Neural cell (in vitro differentiated cells): ENCODE results near the gene PSMG3. TPM values are rescaled to one million over a fixed set of nuclear protein-coding genes. Genes with fewer than 3 reads are reported as not detected.
A peak's percentile ranks its signal among the peaks of the same experiment; 100 is the strongest.

Source experiments
- H2AFZ ChIP-seq: fragments of 200-600, 300-800 bp; sonication (generic), shearing (Covaris generic); 2 replicates; pipeline ENCODE4 v1.6.0; 2014; ENCODE audit warnings: low read depth, mild to moderate bottlenecking, antibody characterized with exemption, low read length, moderate library complexity
- H3F3A ChIP-seq: fragments of 200-600 bp; shearing (Covaris generic); 2 replicates; pipeline ENCODE4 v1.6.1; 2016; ENCODE audit warnings: mild to moderate bottlenecking, moderate library complexity, mixed read lengths, antibody characterized with exemption, low read length; ENCODE audit not compliant: insufficient read depth, poor library complexity, severe bottlenecking
- H3K27ac ChIP-seq: fragments of 200-600, 300-800 bp; sonication (generic), shearing (Covaris generic); 2 replicates; pipeline ENCODE4 v1.5.1; 2014; ENCODE audit warnings: mild to moderate bottlenecking, low read length, moderate library complexity
- H3K27me3 ChIP-seq: fragments of 300-800, 200-600 bp; sonication (generic), shearing (Covaris generic); 2 replicates; pipeline ENCODE4 v1.6.0; 2014; ENCODE audit warnings: mild to moderate bottlenecking, low read depth, low read length, moderate library complexity; ENCODE audit not compliant: insufficient read depth
- H3K36me3 ChIP-seq: fragments of 300-800, 200-600 bp; sonication (generic), shearing (Covaris generic); 2 replicates; pipeline ENCODE4 v1.5.1; 2014; ENCODE audit warnings: mild to moderate bottlenecking, antibody characterized with exemption, low read length, moderate library complexity; ENCODE audit not compliant: insufficient read depth
- H3K4me2 ChIP-seq: fragments of 300-800, 200-600 bp; sonication (generic), shearing (Covaris generic); 2 replicates; pipeline ENCODE4 v1.6.0; 2014; ENCODE audit warnings: mild to moderate bottlenecking, low read length
- H3K4me3 ChIP-seq: fragments of 300-800, 200-600 bp; sonication (generic), shearing (Covaris generic); 2 replicates; pipeline ENCODE4 v1.5.1; 2014; ENCODE audit warnings: mild to moderate bottlenecking, low read length, moderate library complexity
- H3K79me2 ChIP-seq: fragments of 200-600 bp; shearing (Covaris generic); replicated peaks from 2 replicates; pipeline ENCODE4 v1.6.0; 2014; ENCODE audit warnings: mild to moderate bottlenecking, low read length, moderate library complexity; ENCODE audit not compliant: insufficient read depth
- H3K9ac ChIP-seq: fragments of 300-800, 200-600 bp; sonication (generic), shearing (Covaris generic); 2 replicates; pipeline ENCODE4 v1.6.1; 2016; ENCODE audit warnings: mild to moderate bottlenecking, low read length, mixed read lengths
- H3K9me2 ChIP-seq: fragments of 200-600 bp; shearing (Covaris generic); 2 replicates; pipeline ENCODE4 v1.6.1; 2016; ENCODE audit warnings: mild to moderate bottlenecking, low read length, mixed read lengths; ENCODE audit not compliant: insufficient read depth
- H3K9me3 ChIP-seq: fragments of 200-600, 300-800 bp; sonication (generic), shearing (Covaris generic); 2 replicates; pipeline ENCODE4 v1.6.1; 2016; ENCODE audit warnings: mild to moderate bottlenecking, mixed run types, low read length, moderate library complexity, mixed read lengths
- H4K20me1 ChIP-seq: fragments of 200-600 bp; shearing (Covaris generic); 2 replicates; pipeline ENCODE4 v1.6.1; 2016; ENCODE audit warnings: mild to moderate bottlenecking, mixed run types; ENCODE audit not compliant: insufficient read depth
- CTCF ChIP-seq: fragments of 450-650 bp; IDR thresholded peaks from 2 replicates; pipeline ENCODE4 v1.5.1; 2014; ENCODE audit warnings: antibody characterized with exemption, mild to moderate bottlenecking, moderate library complexity; ENCODE audit not compliant: poor library complexity, severe bottlenecking
- EP300 ChIP-seq: fragments of 450-650 bp; conservative IDR thresholded peaks from 2 replicates; pipeline ENCODE4 v1.6.1; 2014; ENCODE audit warnings: antibody characterized with exemption, mild to moderate bottlenecking, moderate library complexity; ENCODE audit not compliant: poor library complexity, severe bottlenecking
- EZH2 ChIP-seq: fragments of 200-600, 300-800 bp; shearing (Covaris generic), sonication (generic); IDR thresholded peaks from 2 replicates; pipeline ENCODE4 v1.6.1; 2014; ENCODE audit warnings: antibody characterized with exemption, low read length, borderline replicate concordance, mild to moderate bottlenecking; ENCODE audit not compliant: insufficient read depth, poor library complexity, severe bottlenecking
- MXI1 ChIP-seq: fragments of 450-650 bp; conservative IDR thresholded peaks from 2 replicates; pipeline ENCODE4 v1.6.1; 2014; ENCODE audit warnings: antibody characterized with exemption, mild to moderate bottlenecking; ENCODE audit not compliant: poor library complexity, severe bottlenecking
- POLR2AphosphoS5 ChIP-seq: IDR thresholded peaks from 2 replicates; pipeline ENCODE4 v1.6.1; 2012
- RAD21 ChIP-seq: fragments of 450-650 bp; conservative IDR thresholded peaks from 2 replicates; pipeline ENCODE4 v1.6.1; 2014; ENCODE audit warnings: antibody characterized with exemption, mild to moderate bottlenecking, moderate library complexity
- REST ChIP-seq: IDR thresholded peaks from 2 replicates; pipeline ENCODE4 v1.6.1; 2012; ENCODE audit warnings: borderline replicate concordance
- SMC3 ChIP-seq: fragments of 450-650 bp; conservative IDR thresholded peaks from 2 replicates; pipeline ENCODE4 v1.6.1; 2014; ENCODE audit warnings: antibody characterized with exemption, mild to moderate bottlenecking, moderate library complexity; ENCODE audit not compliant: poor library complexity
- TAF1 ChIP-seq: IDR thresholded peaks from 2 replicates; pipeline ENCODE4 v1.6.1; 2012; ENCODE audit warnings: low read depth
- polyA plus RNA-seq: library from polyadenylated mRNA; depleted of rRNA; stranded (reverse); fragments of >200 nt; gene quantifications from 2 replicates; pipeline ENCODE4 v1.2.3, GENCODE V29; 2014

Gene PSMG3
- polyA plus RNA-seq, 1 donor from 2014 or later, result 50.6 TPM

GRCh38 chr7:1555046-1555812 lies 14.6 kb downstream of the PSMG3 start:
- Histone ChIP-seq H2AFZ (no peak overlapping the region), H3K36me3 (no peaks in the 10 kb centered on the region), H3K9me3 (no peaks in the 10 kb centered on the region), H3K9me2 (no peaks in the 10 kb centered on the region), H3K4me3 (no peak overlapping the region), H4K20me1 (no peaks in the 10 kb centered on the region), H3K9ac (peak overlapping the region; percentile 20), H3K4me2 (no peak overlapping the region), H3K27me3 (no peaks in the 10 kb centered on the region), H3K79me2 (no peaks in the 10 kb centered on the region), H3K27ac (no peak overlapping the region), H3F3A (no peaks in the 10 kb centered on the region)
- TF ChIP-seq REST (no peak), POLR2AphosphoS5 (no peak), CTCF (no peak), MXI1 (no peak), TAF1 (no peak), EZH2 (no peak), RAD21 (no peak), EP300 (no peak), SMC3 (no peak)

- Histone ChIP-seq H3K4me2 (no peak overlapping the region), H3F3A (no peaks in the 10 kb centered on the region), H3K9me3 (no peaks in the 10 kb centered on the region), H3K9me2 (no peaks in the 10 kb centered on the region), H3K4me3 (no peak overlapping the region), H3K27ac (no peak overlapping the region), H3K27me3 (no peaks in the 10 kb centered on the region), H3K9ac (no peak overlapping the region), H4K20me1 (no peaks in the 10 kb centered on the region), H2AFZ (no peak overlapping the region), H3K36me3 (no peaks in the 10 kb centered on the region), H3K79me2 (no peaks in the 10 kb centered on the region)
- TF ChIP-seq TAF1 (no peak), MXI1 (no peak), EP300 (no peak), CTCF (no peak), SMC3 (no peak)
Measured at GRCh38 chr7:1554333-1555045, 15.3 kb downstream of the PSMG3 start.
